ENCODE measurements around the gene BMAL1. TPM values are rescaled to one million over a fixed set of nuclear protein-coding genes. Genes with fewer than 3 reads are reported as not detected.
"Not testable (repeated sequence)": the region's sequence is repeated elsewhere in the genome, so short reads cannot be mapped to it uniquely, and the experiment has no call there.

BMAL1 gene
- total RNA-seq, 4 donors from 2014 or later: 21.4 to 39.5 (median 22.3) TPM

GRCh38 chr11:13433437-13433836, 155.8 kb downstream of the BMAL1 start:
- intact Hi-C loops (cut with DNase I): no loop called here
- no peak overlapping the region for H3K27ac ChIP-seq
- WGBS, 2 donors: 83 to 88% methylated on average over 2 of the region's 2 CpGs
- H3K36me3 ChIP-seq: no peaks in the 10 kb centered on the region
- no peaks in the 10 kb centered on the region for H3K27me3 ChIP-seq
- peaks cover 0 to 28% (median 0%) of the 10 kb centered on the region in 3 donors for H3K4me1 ChIP-seq
- no peak for DNase-seq
- H3K9me3 ChIP-seq: peaks cover 0 to 6% (median 0%) of the 10 kb centered on the region in 3 donors
- no peak for TF ChIP-seq CTCF (IDR thresholded peaks at IDR 0.05)
- no peak for TF ChIP-seq POLR2A (IDR thresholded peaks at IDR 0.05)
- no peak overlapping the region for H3K4me3 ChIP-seq

GRCh38 chr11:13434247-13435205, 156.9 kb downstream of the BMAL1 start:
- Histone ChIP-seq H3K27me3 (no peaks in the 10 kb centered on the region), H3K4me3 (no peak overlapping the region), H3K4me1 (peaks cover 0 to 28% (median 0%) of the 10 kb centered on the region in 3 donors), H3K27ac (no peak overlapping the region), H3K9me3 (no peaks in the 10 kb centered on the region), H3K36me3 (no peaks in the 10 kb centered on the region)
- TF ChIP-seq POLR2A (IDR thresholded peaks at IDR 0.05): no peak
- no peak for TF ChIP-seq CTCF (IDR thresholded peaks at IDR 0.05)
- intact Hi-C loops (cut with DNase I): no loop called here
- no peak for DNase-seq
- WGBS, 2 donors: 61 to 69% methylated on average over 6 of the region's 6 CpGs

- DNase-seq; H3K9me3 ChIP-seq; intact Hi-C loops (cut with DNase I); H3K27me3 ChIP-seq; H3K36me3 ChIP-seq; H3K4me3 ChIP-seq; H3K27ac ChIP-seq: not testable (repeated sequence)
- peaks cover 4 to 42% (median 8%) of the 10 kb centered on the region in 3 donors for H3K4me1 ChIP-seq
- WGBS, 2 donors: 80 to 82% methylated on average over 6 to 7 of the region's 7 CpGs
Observed at GRCh38 chr11:13436836-13437235, 159.2 kb downstream of the BMAL1 start.

Other genes with a start within 250 kb of the BMAL1 start
- 10 to 100 TPM; 45.3 to 56.7 (median 54.0) TPM for gene BTBD10, start 185.4 kb downstream of the BMAL1 start, total RNA-seq
- gene PTH, start 218.2 kb downstream of the BMAL1 start, total RNA-seq: not detected